Smooth muscle cell (in vitro differentiated cells): ENCODE results near the gene FGF14. TPM values are rescaled to one million over a fixed set of nuclear protein-coding genes. Genes with fewer than 3 reads are reported as not detected.

ENCODE experiments used
- DNase-seq: peaks from one replicate; lab custom pipeline; 2025; ENCODE audit not compliant: unreplicated experiment; lab: John Stamatoyannopoulos, UW
- H2AFZ ChIP-seq: fragments of 200-600 bp; sonication (generic); 2 replicates; pipeline ENCODE4 v1.6.0; 2016; ENCODE audit warnings: antibody characterized with exemption, low read depth, mild to moderate bottlenecking
- H3F3A ChIP-seq: fragments of 200-600 bp; sonication (generic); 2 replicates; pipeline ENCODE4 v1.6.0; 2017; ENCODE audit warnings: antibody characterized with exemption, low read depth
- H3K27ac ChIP-seq: fragments of 200-600 bp; sonication (generic); 2 replicates; pipeline ENCODE4 v1.5.1; 2016; ENCODE audit warnings: low read depth, mild to moderate bottlenecking
- H3K27me3 ChIP-seq: fragments of 200-600 bp; sonication (generic); 2 replicates; pipeline ENCODE4 v1.6.1; 2016; ENCODE audit warnings: low read depth, mild to moderate bottlenecking
- H3K36me3 ChIP-seq: fragments of 200-600 bp; sonication (generic); 2 replicates; pipeline ENCODE4 v1.5.1; 2016; ENCODE audit warnings: low read depth
- H3K4me1 ChIP-seq: fragments of 200-600 bp; sonication (generic); 2 replicates; pipeline ENCODE4 v1.5.1; 2016; ENCODE audit warnings: low read depth
- H3K4me2 ChIP-seq: fragments of 200-600 bp; sonication (generic); 2 replicates; pipeline ENCODE4 v1.6.0; 2016; ENCODE audit warnings: mild to moderate bottlenecking
- H3K4me3 ChIP-seq: fragments of 200-600 bp; sonication (generic); 2 replicates; pipeline ENCODE4 v1.5.1; 2016; ENCODE audit warnings: mild to moderate bottlenecking
- H3K79me2 ChIP-seq: fragments of 200-600 bp; sonication (generic); 2 replicates; pipeline ENCODE4 v1.6.0; 2016; ENCODE audit warnings: low read depth, mild to moderate bottlenecking
- H3K9ac ChIP-seq: fragments of 200-600 bp; sonication (generic); 2 replicates; pipeline ENCODE4 v1.6.0; 2016; ENCODE audit warnings: low read depth
- H3K9me3 ChIP-seq: fragments of 200-600 bp; sonication (generic); replicated peaks from 2 replicates; pipeline ENCODE4 v1.5.1; 2016; ENCODE audit warnings: low read depth
- H4K20me1 ChIP-seq: fragments of 200-600 bp; sonication (generic); 2 replicates; pipeline ENCODE4 v1.6.0; 2016; ENCODE audit warnings: low read depth
- CTCF ChIP-seq: fragments of 200-600 bp; sonication (generic); IDR thresholded peaks from 2 replicates; pipeline ENCODE4 v1.5.1; 2017; ENCODE audit warnings: borderline replicate concordance, mild to moderate bottlenecking, antibody characterized with exemption; ENCODE audit not compliant: insufficient read depth, poor library complexity, severe bottlenecking
- WGBS: methylation state at CpG from one replicate; pipeline ENCODE4 v1.1.7; 2016; ENCODE audit warnings: low lambda C conversion rate; 5-methylcytosine and 5-hydroxymethylcytosine counted together
- polyA plus RNA-seq: library from polyadenylated mRNA; unstranded; fragments of >200 nt; fragmentation: Nextera tagmentation; extraction: Ambion mirVana; gene quantifications from 2 replicates; pipeline ENCODE4 v1.2.1, GENCODE V29; 2016
- total RNA-seq: library from RNA; depleted of rRNA; stranded (reverse); fragments of >200 nt; gene quantifications from 2 replicates; pipeline ENCODE4 v1.2.3, GENCODE V29; 2014

Gene FGF14
- total and polyA plus RNA-seq, 2 experiments from 2014 or later, result 0.23 TPM; not detected in 1

GRCh38 chr13:102312841-102313240 lies 89.0 kb downstream of the FGF14 start:
- 97% methylated on average over 4 of the region's 4 CpGs for WGBS
- Histone ChIP-seq H3K4me2 (no peak overlapping the region), H4K20me1 (no peaks in the 10 kb centered on the region), H3K9me3 (no peaks in the 10 kb centered on the region), H3K4me1 (no peaks in the 10 kb centered on the region), H3K9ac (no peak overlapping the region), H2AFZ (no peak overlapping the region), H3K36me3 (no peaks in the 10 kb centered on the region), H3K27ac (no peak overlapping the region), H3F3A (no peaks in the 10 kb centered on the region), H3K79me2 (no peaks in the 10 kb centered on the region), H3K27me3 (peaks cover 4% of the 10 kb centered on the region), H3K4me3 (no peak overlapping the region)
- no peak for DNase-seq
- TF ChIP-seq CTCF, result no peak

DNA sequence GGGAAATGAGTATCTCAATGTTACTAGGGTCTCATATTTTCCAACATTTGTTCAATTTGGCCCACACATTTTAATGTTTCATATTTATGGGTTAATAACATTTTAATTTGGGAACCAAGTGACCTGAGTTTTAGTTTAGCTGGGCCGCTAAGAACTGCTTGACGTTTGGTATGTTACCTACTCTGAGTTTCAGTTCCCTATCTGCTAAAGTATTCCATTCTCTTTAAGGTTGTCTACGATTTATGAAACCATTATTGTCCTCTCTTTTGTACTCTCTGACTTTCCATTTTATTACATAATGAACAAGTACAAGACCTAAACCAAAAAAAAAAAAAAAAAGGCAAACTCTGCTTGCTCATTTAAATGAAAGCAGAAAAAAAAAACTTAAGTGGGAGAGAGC lies 89.9 kb downstream of the FGF14 start:
- Histone ChIP-seq H3K79me2 (no peaks in the 10 kb centered on the region), H3K27ac (no peak overlapping the region), H3K9me3 (no peaks in the 10 kb centered on the region), H3K27me3 (peaks cover 4% of the 10 kb centered on the region), H2AFZ (no peak overlapping the region), H3F3A (no peaks in the 10 kb centered on the region), H3K9ac (no peak overlapping the region), H3K36me3 (no peaks in the 10 kb centered on the region), H3K4me1 (no peaks in the 10 kb centered on the region), H4K20me1 (no peaks in the 10 kb centered on the region), H3K4me3 (no peak overlapping the region), H3K4me2 (no peak overlapping the region)
- no peak for TF ChIP-seq CTCF
- 87% methylated on average over 3 of the region's 3 CpGs for WGBS
- DNase-seq, result no peak

- Histone ChIP-seq H3K27ac (no peak overlapping the region), H2AFZ (no peak overlapping the region), H3K79me2 (no peaks in the 10 kb centered on the region), H3K27me3 (peaks cover 4% of the 10 kb centered on the region), H3F3A (no peaks in the 10 kb centered on the region), H3K4me2 (no peak overlapping the region), H3K9ac (no peak overlapping the region), H3K4me1 (no peaks in the 10 kb centered on the region), H4K20me1 (no peaks in the 10 kb centered on the region), H3K9me3 (no peaks in the 10 kb centered on the region), H3K36me3 (no peaks in the 10 kb centered on the region), H3K4me3 (no peak overlapping the region)
- DNase-seq, result no peak
- no peak for TF ChIP-seq CTCF
- 86% methylated on average over 5 of the region's 5 CpGs for WGBS
Measured at GRCh38 chr13:102311419-102311796, 90.4 kb downstream of the FGF14 start.

DNA sequence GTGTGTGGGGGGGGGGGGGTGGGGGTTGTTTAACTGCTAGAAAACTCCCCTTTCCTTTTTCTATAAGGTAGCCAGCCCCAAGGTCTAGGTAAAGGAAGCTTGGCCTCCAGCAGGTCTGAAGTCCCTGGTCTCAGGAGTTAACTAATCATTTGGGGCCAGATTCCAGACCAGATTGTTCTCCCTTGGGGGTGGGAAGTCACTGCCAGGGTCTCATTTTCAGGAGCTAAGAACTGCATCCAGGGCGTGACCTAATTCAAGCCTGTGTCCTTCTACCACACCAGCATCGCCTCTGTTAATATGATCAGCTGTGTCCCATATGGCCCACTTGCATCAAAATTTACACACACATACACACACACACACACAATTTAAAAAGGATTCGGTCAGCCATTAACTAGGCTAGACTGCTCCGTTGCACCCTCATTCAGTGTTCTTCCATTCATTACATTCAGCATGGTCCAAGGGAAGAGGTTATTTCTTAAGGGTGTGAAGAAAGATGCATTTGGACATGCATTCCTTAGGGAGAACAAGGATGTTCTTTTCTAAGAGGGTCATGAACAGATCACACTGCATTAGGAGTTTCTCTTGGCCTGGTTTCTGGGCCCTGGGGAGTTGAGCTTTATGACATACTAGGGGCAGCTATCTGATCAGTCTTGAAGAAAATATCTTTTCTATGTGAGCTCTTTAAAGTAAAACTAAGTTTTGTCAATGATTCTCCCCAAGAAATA lies 91.0 kb downstream of the FGF14 start:
- no peaks in the 10 kb centered on the region for H4K20me1 ChIP-seq

More for the DNA sequence above, 91.0 kb downstream of the FGF14 start:
- H3K9ac ChIP-seq, result no peak overlapping the region
- no peak overlapping the region for H3K4me2 ChIP-seq
- no peak for DNase-seq
- H3K27me3 ChIP-seq, result peaks cover 4% of the 10 kb centered on the region
- no peaks in the 10 kb centered on the region for H3F3A ChIP-seq
- no peak for TF ChIP-seq CTCF
- WGBS, result 98% methylated on average over 4 of the region's 4 CpGs
- no peak overlapping the region for H3K4me3 ChIP-seq
- no peaks in the 10 kb centered on the region for H3K36me3 ChIP-seq
- H3K79me2 ChIP-seq, result no peaks in the 10 kb centered on the region
- H3K9me3 ChIP-seq, result no peaks in the 10 kb centered on the region
- no peak overlapping the region for H2AFZ ChIP-seq
- H3K27ac ChIP-seq, result no peak overlapping the region
- H3K4me1 ChIP-seq, result no peaks in the 10 kb centered on the region
